Upper lobe of right lung (tissue), 1 donor: Measurements from ENCODE around the gene CPT1A. TPM values are rescaled to one million over a fixed set of nuclear protein-coding genes. Genes with fewer than 3 reads are reported as not detected.
"Not testable (repeated sequence)": the region's sequence is repeated elsewhere in the genome, so short reads cannot be mapped to it uniquely, and the experiment has no call there.

Experiments used
- ATAC-seq: fragments of 200-7000 bp; cut with Tn5 transposase; one replicate; pipeline ENCODE4 v1.9.1; 2020; ENCODE audit warnings: mild to moderate bottlenecking, moderate library complexity
- DNase-seq: peaks from one replicate; pipeline ENCODE4 v3.0.0-alpha.2; 2020
- H3K27ac ChIP-seq: fragments of 200-600 bp; one replicate; pipeline ENCODE4 v1.8.0; 2022
- H3K27me3 ChIP-seq: fragments of 200-600 bp; one replicate; pipeline ENCODE4 v1.8.0; 2022; ENCODE audit warnings: mild to moderate bottlenecking
- H3K36me3 ChIP-seq: fragments of 200-600 bp; one replicate; pipeline ENCODE4 v1.8.0; 2022
- H3K4me1 ChIP-seq: fragments of 200-600 bp; one replicate; pipeline ENCODE4 v1.8.0; 2022
- H3K4me3 ChIP-seq: fragments of 200-600 bp; one replicate; pipeline ENCODE4 v1.8.0; 2022; ENCODE audit warnings: mild to moderate bottlenecking
- H3K9me3 ChIP-seq: fragments of 200-600 bp; one replicate; pipeline ENCODE4 v1.8.0; 2022
- intact Hi-C: fragments of 100-400 bp; cut with DNase I; formaldehyde crosslinking; loops from one replicate; pipeline ENCODE4 v1.11.0; 2022
- long read RNA-seq: library from polyadenylated mRNA; unstranded; transcript quantifications from one replicate; pipeline ENCODE4 v2.0.0, GENCODE V29; 2021
- total RNA-seq: library from RNA; stranded (reverse); fragmentation: NEBNext Ultra II Directional; extraction: Animal tissue kit (Norgen Biotek cat#: 25700); gene quantifications from one replicate; pipeline ENCODE4 v1.2.1, GENCODE V29; 2021
- TF ChIP-seq, protein P1 (sequence below): fragments of 200-600 bp; IDR thresholded peaks from one replicate; pipeline ENCODE4 v1.8.0; 2022; ENCODE audit warnings: antibody characterized with exemption
- donor health status: DM: no; HTN: yes; CAD: no; lungs with severe emphysema.

CPT1A gene
- total RNA-seq = 76.4 TPM
- long read RNA-seq, full-length matches to known transcripts = 9 of 24 reads
- long read RNA-seq, partial matches to known transcripts = 2 of 24 reads
- long read RNA-seq, other reads (novel, unspliced or antisense) = 13 of 24 reads

DNA sequence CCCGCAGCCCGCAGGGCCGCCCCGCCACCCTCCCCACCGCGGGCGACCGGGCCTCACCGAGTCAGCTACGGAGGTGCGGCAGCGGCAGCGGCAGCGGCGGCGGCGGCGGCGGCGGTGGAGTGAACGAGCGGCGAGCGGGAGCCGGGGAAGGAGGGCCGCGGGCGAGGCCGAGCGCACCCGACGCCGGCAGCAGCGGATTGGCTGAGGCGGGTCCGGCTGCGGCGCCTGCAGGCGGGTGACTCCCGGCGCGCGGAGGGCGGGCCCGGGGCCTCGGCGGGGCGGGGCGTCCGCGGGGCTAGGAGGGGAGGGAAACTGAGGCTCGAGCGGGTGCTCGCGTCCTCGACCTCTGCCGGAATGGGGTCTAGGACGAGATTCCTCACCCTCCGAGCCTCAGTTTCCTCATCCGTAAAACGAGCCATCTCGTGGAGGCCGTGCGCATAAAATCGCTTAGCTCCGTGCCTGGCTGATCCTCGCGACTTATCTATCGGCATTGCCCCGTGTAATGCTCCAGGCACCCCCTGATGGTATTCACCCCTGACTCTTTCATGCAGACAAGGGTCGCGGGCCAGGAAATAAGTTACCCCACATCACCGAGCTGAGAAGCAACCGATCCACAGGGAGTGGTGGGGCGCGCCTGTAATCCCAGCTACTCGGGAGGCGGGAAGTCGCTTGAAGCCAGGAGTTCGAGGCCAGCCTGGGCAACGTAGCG lies at the start of gene CPT1A:
Gene CPT1A (minus strand): TSS at position 199 of the 709 bp plus-strand sequence. CDS start 26,442 bp downstream, outside the sequence.
- H3K4me3 ChIP-seq = peak within 1 kb of the TSS; percentile 94
- DNase-seq (peak; percentile 92), ATAC-seq (peak; percentile 73)
- H3K9me3 ChIP-seq = no peaks in the 10 kb centered on the region
- H3K36me3 ChIP-seq = no peaks in the 10 kb centered on the region
- no peaks in the 10 kb centered on the region for H3K27me3 ChIP-seq
- TF ChIP-seq, protein P1, sequence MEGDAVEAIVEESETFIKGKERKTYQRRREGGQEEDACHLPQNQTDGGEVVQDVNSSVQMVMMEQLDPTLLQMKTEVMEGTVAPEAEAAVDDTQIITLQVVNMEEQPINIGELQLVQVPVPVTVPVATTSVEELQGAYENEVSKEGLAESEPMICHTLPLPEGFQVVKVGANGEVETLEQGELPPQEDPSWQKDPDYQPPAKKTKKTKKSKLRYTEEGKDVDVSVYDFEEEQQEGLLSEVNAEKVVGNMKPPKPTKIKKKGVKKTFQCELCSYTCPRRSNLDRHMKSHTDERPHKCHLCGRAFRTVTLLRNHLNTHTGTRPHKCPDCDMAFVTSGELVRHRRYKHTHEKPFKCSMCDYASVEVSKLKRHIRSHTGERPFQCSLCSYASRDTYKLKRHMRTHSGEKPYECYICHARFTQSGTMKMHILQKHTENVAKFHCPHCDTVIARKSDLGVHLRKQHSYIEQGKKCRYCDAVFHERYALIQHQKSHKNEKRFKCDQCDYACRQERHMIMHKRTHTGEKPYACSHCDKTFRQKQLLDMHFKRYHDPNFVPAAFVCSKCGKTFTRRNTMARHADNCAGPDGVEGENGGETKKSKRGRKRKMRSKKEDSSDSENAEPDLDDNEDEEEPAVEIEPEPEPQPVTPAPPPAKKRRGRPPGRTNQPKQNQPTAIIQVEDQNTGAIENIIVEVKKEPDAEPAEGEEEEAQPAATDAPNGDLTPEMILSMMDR = no peak
- intact Hi-C loops = no loop called here
- peak within 1 kb of the TSS; percentile 90 for H3K27ac ChIP-seq
- peaks cover 50% of the 10 kb centered on the region for H3K4me1 ChIP-seq

DNA sequence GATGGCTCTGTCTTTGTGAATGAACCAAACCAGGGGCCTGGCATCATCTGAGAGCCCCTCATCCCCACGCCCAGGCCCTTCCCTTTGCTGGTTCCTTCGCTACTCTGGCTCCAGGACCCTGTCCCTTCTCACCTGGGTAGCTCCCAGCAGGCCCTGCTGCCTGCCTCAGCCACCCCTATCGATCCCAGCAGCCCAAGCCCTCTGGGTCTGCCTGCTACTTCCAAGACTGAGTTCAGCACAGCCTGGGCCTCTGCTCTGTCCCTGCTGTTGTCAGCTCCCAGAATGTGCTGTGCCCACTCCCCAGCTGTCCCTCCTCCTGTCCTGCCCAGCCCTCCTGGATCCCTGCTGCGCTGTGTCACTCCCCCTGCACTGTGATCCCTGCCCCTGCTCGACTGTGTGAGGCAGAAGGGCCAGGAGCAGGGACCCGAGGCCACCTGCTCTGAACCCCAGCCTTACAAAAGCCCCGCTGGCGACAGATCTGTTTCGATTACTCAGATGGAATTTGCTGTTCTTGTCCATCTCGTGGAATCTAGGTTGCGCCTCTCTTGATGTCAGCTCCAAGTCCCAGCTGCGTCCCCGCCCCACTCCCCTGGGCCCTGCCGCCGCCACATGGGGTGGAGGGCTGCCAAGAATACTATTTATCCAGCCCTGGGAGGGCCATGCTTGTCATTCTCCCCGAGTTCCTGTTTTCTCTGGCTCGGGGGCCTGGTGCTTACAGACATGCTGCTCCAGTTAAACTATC lies 48.9 kb upstream of the CPT1A start:
- Histone ChIP-seq H3K9me3 (no peaks in the 10 kb centered on the region), H3K27me3 (no peaks in the 10 kb centered on the region), H3K36me3 (peaks cover 44% of the 10 kb centered on the region), H3K27ac (no peak overlapping the region), H3K4me1 (peaks cover 8% of the 10 kb centered on the region), H3K4me3 (no peak overlapping the region)
- DNase-seq (no peak), ATAC-seq (peak; percentile 74)
- TF ChIP-seq, protein P1 = no peak
- intact Hi-C loops = no loop called here

DNA sequence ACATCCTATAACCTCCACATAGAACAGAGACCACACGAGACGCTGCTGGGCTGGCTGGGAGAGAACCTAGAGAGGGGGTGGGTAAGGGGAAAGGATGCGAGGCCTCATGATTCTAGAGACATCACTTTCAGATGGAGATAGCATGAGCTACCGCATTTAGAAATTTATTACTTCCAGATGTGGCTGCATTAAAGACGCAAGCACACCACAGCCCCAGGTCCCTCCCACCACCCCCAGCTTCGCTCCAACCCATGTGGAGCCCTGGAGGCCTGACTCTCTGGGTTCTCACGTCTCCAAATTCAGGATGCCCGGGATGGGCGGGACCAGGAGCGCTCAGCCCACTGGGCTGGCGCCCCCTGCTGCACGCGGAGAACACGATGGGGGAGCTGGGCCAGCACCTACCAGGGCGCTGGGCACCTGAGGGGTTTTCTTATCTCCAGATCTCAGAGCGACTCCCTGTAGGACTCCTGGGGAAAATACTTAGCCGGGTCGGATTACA lies 48.3 kb upstream of the CPT1A start:
- TF ChIP-seq, protein P1 = peak; percentile 37
- Histone ChIP-seq H3K27ac (no peak overlapping the region), H3K27me3 (no peaks in the 10 kb centered on the region), H3K36me3 (peaks cover 38% of the 10 kb centered on the region), H3K9me3 (no peaks in the 10 kb centered on the region), H3K4me3 (no peak overlapping the region), H3K4me1 (peaks cover 8% of the 10 kb centered on the region)
- intact Hi-C loops = no loop called here
- ATAC-seq (peak; percentile 70), DNase-seq (no peak)

DNA sequence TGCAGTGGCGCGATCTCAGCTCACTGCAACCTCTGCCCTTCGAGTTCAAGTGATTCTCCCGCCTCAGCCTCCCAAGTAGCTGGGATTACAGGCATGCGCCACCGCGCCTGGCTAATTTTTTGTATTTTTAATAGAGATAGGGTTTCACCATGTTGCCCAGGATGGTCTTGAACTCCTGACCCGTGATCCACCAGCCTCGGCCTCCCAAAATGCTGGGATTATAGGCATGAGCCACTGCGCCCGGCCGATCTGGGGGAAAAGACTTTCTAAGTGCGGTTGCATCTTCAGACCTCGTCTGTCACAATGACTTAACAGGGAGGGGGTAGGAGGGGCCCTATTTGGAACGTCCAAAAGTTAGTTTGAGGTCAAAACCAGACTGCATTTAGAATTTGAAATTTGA lies 43.1 kb upstream of the CPT1A start:
- H3K4me3 ChIP-seq, H3K27me3 ChIP-seq, intact Hi-C loops, H3K36me3 ChIP-seq, H3K27ac ChIP-seq, H3K9me3 ChIP-seq, ATAC-seq, DNase-seq, H3K4me1 ChIP-seq: not testable (repeated sequence)

DNA sequence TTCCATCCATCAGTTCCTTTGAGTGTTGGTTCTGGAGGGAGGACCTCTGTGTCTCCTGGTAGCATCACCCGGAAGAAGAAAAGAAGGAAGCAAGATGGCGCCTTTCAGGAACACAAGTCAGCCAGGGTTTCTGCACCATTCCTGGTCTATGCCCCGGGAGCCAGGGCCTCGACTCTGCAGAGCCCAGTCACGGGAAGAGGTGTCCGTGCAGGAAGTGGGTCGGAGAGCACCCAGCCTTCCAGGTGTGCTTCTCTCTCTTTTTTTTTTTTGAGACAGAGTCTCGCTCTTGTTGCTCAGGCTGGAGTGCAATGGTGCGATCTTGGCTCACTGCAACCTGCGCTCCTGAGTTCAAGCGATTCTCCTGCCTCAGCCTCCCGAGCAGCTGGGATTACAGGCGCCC lies 40.7 kb upstream of the CPT1A start:
- no peak overlapping the region for H3K4me3 ChIP-seq
- no peaks in the 10 kb centered on the region for H3K36me3 ChIP-seq
- H3K9me3 ChIP-seq = no peaks in the 10 kb centered on the region
- DNase-seq = no peak
- TF ChIP-seq, protein P1 = no peak
- H3K27ac ChIP-seq = no peak overlapping the region
- intact Hi-C loops = no loop called here
- no peaks in the 10 kb centered on the region for H3K4me1 ChIP-seq
- H3K27me3 ChIP-seq = no peaks in the 10 kb centered on the region
- ATAC-seq = no peak

DNA sequence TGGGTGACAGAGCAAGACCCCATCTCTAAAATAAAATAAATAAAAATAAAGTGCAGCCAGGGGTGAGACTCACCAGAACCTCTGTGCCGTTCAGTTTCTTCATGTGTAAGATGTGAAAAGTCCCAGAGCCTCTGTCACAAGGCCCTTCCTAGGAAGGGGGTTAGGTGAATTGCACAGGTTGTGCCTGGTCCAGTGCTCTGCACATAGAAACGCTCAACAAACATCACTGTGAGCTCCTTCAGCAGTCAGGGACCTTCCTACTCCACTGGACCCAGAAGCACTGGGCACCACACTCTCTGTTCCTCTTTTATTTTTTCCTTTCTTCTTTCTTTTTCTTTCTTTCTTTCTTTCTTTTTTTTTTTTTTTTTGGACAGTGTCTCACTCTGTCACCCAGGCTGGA lies 39.6 kb upstream of the CPT1A start:
- no peak overlapping the region for H3K4me3 ChIP-seq
- H3K9me3 ChIP-seq = no peaks in the 10 kb centered on the region
- TF ChIP-seq, protein P1 = no peak
- H3K36me3 ChIP-seq = no peaks in the 10 kb centered on the region
- no peak overlapping the region for H3K27ac ChIP-seq
- ATAC-seq (no peak), DNase-seq (no peak)
- intact Hi-C loops = no loop called here
- H3K27me3 ChIP-seq = no peaks in the 10 kb centered on the region
- no peaks in the 10 kb centered on the region for H3K4me1 ChIP-seq
